T-helper 2 cell (primary cell): ENCODE results near the gene ALOX5.
"Not testable (repeated sequence)": the region's sequence is repeated elsewhere in the genome, so short reads cannot be mapped to it uniquely, and the experiment has no call there.

ENCODE experiments used
- DNase-seq, 5 experiments: peaks; one replicate each; pipeline versions ENCODE4 v3.0.0 to v3.0.0-alpha.2; 2012 to 2022
- total RNA-seq, 2 donors: gene quantifications; one replicate each; lab custom pipeline; 2026; lab: John Stamatoyannopoulos, UW

The ALOX5 gene
- total RNA-seq, result 2.5 to 4.1 reads per million in 2 donors

DNA sequence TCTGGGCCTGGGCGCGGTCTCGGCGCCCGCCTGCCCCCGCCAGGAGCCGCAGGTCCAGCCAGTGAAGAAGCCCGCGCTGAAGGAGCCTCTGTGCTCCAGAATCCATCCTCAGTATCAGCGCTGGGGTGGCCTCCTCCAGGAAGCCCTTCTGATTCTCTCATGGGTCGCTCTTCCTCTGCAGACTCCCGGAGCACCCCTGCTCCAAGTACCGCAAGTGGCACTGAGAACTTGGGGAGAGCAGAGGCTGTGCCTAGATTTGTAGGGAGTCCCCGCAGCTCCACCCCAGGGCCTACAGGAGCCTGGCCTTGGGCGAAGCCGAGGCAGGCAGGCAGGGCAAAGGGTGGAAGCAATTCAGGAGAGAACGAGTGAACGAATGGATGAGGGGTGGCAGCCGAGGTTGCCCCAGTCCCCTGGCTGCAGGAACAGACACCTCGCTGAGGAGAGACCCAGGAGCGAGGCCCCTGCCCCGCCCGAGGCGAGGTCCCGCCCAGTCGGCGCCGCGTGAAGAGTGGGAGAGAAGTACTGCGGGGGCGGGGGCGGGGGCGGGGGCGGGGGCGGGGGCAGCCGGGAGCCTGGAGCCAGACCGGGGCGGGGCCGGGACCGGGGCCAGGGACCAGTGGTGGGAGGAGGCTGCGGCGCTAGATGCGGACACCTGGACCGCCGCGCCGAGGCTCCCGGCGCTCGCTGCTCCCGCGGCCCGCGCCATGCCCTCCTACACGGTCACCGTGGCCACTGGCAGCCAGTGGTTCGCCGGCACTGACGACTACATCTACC lies at the start of gene ALOX5:
Gene ALOX5 (plus strand): TSS at position 641 of the 774 bp plus-strand sequence. CDS start 64 bp downstream, at position 705.
- DNase-seq, result peak in 1 of 5 experiments; percentile 18

DNA sequence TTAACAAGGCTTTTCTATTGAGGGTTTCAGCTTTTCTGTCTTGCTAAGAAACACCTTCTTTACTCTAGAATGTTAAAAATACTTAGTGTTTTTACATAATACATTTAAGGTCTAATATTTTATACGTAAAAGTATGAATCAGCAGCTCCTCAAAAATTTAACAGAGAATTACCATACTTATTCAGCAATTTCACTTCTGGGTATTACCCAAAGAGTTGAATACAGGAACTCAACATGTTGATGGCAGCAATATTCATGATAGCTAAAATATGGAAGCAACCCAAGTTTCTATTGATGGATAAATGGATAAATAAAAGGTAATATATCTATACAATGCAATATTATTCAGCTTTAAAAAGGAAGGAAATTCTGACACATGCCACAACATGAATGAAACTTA lies 48.9 kb upstream of the ALOX5 start:
- DNase-seq, result no peak

DNA sequence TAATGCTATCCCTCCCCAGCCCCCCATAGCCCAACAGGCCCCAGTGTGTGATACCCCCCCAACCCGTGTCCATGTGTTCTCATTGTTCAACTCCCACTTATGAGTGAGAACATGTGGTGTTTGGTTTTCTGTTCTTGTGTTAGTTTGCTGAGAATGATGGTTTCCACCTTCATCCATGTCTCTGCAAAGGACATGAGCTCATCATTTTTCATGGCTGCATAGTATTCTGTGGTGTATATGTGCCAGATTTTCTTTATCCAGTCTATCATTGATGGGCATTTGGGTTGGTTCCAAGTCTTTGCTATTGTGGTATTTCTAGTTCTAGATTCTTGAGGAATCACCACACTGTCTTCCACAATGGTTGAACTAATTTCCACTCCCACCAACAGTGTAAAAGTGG lies 47.2 kb upstream of the ALOX5 start:
- DNase-seq, result not testable (repeated sequence)

DNA sequence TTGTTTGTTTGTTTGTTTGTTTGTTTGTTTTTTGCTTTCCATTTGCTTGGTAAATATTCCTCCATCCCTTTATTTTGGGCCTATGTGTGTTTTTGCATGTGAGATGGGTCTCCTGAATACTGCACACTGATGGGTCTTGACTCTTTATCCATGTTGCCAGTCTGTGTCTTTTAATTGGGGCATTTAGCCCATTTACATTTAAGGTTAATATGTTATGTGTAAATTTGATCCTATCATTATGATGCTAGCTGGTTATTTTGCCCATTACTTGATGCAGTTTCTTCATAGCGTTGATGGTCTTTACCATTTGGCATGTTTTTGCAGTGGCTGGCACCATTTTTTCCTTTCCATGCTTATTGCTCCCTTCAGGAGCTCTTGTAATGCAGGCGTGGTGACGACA lies 42.2 kb upstream of the ALOX5 start:
- not testable (repeated sequence) for DNase-seq

DNA sequence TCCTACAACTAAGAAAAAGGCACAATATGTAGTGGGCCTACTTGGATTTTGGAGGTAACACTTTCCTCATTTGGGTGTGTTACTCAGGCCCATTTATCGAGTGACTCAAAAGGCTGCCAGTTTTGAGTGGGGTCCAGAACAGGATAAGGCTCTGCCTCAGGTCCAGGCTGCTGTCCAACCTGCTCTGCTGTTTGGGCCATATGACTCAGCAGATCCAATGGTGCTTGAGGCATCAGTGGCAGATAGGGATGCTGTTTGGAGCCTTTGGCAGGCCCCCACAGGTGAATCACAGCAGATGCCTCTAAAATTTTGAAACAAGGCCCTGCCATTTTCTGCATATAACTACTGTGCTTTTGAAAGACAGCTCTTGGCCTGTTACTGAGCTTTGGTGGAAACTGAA lies 34.1 kb upstream of the ALOX5 start:
- no peak for DNase-seq

DNA sequence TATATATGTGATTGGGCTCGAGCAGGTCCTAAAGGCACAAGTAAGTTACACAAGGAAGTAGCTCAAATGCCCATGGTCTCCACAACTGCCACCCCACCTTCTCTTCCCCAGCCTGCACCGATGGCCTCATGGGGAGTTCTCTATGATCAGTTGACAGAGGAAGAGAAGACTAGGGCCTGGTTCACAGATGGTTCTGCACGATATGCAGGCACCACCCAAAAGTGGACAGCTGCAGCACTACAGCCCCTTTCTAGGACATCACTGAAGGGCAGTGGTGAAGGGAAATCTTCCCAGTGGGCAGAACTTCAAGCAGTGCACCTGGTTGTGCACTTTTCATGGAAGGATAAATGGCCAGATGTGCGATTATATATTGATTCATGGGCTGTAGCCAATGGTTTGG lies 33.6 kb upstream of the ALOX5 start:
- DNase-seq, result not testable (repeated sequence)

DNA sequence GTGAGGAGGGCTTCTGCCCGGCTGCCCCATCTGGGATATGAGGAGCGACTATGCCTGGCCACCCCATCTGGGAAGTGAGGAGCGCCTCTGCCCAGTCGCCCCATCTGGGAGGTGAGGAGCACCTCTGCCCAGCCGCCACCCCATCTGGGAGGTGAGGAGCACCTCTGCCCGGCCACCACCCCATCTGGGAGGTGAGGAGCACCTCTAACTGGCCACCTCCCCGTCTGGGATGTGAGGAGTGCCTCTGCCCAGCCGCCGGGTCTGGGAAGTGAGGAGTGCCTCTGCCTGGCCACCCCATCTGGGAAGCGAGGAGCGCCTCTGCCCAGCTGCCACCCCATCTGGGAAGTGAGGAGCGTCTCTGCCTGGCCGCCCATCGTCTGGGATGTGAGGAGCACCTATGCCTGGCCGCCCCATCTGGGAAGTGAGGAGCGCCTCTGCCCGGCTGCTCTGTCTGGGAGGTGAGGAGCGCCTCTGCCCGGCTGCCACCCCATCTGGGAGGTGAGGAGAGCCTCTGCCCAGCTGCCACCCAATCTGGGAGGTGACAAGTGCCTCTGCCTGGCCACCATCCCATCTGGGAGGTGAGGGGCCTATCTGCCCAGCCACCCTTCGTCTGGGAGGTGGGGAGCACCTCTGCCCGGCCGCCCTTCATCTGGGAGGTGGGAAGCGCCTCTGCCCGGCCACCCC lies 27.2 kb upstream of the ALOX5 start:
- not testable (repeated sequence) for DNase-seq

DNA sequence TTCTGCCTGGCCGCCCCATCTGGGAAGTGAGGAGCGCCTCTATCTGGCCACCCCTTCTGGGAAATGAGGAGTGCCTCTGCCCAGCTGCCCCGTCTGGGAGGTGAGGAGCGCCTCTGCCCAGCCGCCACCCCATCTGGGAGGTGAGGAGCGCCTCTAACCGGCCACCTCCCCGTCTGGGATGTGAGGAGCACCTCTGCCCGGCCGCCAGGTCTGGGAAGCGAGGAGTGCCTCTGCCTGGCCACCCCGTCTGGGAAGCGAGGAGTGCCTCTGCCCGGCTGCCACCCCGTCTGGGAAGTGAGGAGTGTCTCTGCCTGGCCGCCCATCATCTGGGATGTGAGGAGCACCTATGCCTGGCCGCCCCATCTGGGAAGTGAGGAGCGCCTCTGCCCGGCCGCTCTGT lies 26.6 kb upstream of the ALOX5 start:
- not testable (repeated sequence) for DNase-seq

DNA sequence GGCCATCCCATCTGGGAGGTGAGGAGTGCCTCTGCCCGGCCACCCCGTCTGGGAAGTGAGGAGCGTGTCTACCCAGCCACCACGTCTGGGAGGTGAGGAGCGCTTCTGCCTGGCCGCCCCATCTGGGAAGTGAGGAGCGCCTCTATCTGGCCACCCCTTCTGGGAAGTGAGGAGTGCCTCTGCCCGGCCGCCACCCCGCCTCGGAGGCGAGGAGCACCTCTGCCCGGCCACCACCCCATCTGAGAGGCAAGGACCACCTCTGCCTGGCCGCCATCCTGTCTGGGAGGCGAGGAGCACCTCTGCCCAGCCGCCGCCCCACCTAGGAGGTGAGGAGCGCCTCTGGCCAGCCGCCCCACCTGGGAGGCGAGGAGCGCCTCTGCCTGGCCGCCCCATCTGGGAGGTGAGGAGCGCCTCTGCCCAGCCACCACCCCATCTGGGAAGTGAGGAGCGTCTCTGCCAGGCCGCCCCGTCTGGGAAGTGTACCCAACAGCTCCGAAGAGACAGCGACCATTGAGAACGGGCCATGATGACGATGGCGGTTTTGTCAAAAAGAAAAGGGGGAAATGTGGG lies 25.7 kb upstream of the ALOX5 start:
- DNase-seq, result not testable (repeated sequence)

DNA sequence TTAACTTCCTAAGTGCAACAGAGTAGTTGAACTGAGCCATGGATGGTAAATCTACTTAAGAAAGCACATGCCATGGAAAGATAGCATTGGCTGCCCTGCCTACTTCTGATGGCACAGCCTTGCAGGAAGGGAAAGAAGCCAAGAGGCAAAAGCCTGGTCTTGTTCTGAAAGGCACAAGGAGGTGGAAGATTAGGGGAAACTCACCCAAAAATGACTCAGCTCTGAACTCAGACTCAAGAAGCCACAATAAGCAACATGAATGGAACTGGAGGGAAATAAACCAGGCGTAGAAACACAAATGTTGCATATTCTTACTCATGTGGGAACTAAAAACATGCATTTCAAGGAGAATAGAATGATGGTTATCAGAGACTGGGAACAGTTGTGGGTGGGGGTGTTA lies 20.8 kb upstream of the ALOX5 start:
- DNase-seq, result no peak

DNA sequence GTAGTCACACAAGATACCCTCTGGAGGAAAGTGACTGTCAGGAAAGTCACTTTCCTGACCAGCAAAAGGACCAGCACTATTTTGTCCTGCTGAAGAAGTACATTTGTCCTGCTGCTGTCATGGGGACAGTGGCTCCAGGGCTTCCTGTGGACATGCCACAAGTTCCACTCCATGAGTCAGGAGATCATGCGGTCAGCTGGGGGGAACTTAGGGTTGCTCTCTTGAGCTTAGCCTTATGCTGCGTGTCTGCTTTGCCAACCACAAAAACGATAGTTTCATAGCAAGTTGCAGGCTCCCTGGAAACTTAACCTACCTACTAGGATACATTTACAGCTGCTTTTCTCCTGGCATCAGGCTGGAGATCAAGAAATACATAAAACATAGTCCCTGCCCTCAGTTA lies 19.8 kb upstream of the ALOX5 start:
- DNase-seq, result no peak

DNA sequence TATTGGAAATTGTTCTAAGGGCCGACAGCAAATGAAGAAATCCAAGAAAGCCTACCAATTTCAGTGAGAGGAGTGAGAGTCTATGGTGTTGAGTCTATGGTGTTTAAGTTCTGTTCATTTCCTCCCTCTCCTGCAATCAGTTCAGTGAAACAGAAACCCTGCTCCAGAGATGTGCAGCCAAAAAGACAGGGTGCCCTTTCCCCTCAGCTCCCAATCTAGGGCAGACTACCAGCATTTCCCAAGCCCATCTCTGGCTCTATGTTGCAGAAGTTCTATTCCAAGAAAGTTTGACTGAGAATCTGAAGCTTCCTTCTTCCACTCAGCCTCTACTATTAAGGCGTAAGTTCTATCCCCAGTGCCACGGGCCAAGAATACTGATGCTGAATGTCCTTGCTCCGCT lies 18.5 kb upstream of the ALOX5 start:
- DNase-seq, result no peak

DNA sequence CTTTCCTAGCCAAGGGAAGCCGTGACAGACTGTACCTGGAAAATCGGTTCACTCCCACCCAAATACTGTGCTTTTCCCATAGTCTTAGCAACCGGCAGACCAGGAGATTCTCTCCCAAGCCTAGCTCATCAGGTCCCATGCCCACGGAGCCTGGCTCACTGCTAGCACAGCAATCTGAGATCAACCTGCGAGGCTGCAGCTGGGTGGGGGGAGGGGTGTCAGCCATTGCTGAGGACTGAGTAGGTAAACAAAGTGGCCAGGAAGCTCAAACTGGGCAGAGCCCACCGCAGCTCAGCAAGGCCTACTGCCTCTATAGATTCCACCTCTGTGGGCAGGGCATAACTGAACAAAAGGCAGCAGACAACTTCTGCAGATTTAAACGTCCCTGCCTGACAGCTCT lies 15.1 kb upstream of the ALOX5 start:
- DNase-seq, result not testable (repeated sequence)

DNA sequence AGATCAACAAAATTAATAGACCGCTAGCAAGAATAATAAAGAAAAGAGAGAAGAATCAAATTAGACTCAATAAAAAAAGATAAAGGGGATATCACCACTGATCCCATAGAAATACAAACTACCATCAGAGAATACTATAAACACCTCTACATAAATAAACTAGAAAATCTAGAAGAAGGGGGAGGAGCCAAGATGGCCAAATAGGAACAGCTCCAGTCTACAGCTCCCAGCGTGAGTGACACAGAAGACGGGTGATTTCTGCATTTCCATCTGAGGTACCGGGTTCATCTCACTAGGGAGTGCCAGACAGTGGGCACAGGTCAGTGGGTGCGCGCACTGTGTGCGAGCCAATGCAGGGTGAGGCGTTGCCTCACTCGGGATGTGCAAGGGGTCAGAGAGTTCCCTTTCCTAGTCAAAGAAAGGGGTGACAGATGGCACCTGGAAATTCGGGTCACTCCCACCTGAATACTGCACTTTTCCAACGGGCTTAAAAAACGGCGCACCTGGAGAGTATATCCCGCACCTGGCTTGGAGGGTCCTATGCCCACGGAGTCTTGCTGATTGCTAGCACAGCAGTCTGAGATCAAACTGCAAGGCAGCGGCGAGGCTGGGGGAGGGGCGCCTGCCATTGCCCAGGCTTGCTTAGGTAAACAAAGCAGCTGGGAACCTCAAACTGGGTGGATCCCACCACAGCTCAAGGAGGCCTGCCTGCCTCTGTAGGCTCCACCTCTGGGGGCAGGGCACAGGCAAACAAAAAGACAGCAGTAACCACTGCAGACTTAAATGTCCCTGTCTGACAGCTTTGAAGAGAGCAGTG lies 11.8 kb upstream of the ALOX5 start:
- DNase-seq, result peak in 1 of 5 experiments; percentile 40

DNA sequence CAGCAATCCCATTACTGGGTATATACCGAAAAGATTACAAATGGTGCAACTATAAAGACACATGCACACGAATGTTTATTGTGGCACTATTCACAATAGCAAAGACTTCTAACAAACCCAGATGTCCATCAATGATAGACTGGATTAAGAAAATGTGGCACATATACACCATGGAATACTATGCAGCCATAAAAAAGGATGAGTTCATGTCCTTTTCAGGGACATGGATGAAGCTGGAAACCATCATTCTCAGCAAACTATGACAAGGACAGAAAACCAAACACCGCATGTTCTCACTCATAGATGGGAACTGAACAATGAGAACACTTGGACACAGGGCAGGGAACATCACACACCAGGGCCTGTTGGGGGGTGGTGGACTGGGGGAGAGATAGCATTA lies 6.4 kb upstream of the ALOX5 start:
- DNase-seq, result not testable (repeated sequence)

DNA sequence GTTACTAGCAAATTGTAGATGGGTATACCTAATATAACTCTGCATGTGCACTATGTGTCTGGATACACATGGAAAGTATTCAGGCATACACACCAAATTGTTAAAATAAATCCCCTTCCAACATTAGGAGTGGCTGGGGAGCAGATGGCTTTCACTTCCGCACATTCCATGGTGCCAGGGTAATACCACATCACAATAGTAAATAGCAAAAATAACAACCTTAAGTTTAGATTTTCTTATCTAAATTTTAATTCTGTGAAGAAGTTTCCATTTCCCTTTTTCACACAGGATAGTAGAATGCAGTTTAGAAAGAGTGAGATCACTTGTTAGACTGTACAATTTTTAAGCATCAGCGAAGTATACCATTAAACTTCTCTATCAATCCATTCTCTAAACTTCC lies 5.8 kb upstream of the ALOX5 start:
- no peak for DNase-seq

DNA sequence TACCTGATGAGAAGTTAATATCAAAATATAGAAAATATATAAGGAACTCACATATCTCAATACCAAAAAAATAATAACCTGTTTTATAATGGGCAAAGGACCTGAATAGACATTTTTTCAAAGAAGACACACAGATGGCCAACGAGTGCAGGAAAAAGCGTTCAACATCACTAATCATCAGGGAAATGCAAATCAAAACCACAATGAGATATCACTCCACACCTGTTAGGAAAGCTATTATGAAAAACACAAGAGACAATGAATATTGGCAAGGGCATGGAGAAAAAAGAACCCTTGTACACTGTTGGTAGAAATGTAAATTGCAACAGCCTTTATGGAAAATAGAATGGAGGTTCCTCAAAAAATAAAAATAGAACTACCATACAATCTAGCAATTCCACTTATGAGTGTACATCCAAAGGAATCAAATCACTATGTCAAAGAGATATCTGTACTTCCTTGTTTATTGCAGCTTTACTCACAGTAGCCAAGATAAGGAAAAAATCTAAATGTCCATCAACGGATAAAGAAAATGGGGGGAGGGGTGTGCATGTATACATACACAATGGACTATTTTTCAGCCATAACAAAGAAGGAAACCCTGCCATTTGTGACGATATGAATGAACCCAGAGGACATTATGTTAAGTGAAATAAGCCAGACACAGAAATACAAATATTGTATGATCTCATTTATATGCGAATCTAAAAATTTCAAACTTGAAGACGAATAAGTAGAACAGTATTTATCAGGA lies 3.6 kb upstream of the ALOX5 start:
- DNase-seq, result no peak

DNA sequence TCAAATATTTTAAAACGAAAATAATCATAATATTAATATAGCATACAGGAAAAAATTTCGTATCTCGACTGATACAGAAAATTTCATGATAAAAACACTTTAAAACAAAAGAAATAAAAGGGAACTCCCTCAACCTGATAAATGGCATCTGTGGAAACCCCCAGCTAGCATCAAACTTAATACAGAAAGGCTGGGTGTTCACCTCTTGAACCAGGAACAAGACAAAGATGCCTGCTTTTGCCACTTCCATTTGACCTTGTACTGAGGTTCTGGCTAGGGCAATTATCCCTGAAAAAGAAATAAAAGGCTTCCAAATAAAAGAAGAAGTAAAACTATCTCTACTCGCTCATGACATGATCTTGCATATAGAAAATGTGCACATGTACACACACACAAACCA lies 2.5 kb upstream of the ALOX5 start:
- DNase-seq, result no peak

DNA sequence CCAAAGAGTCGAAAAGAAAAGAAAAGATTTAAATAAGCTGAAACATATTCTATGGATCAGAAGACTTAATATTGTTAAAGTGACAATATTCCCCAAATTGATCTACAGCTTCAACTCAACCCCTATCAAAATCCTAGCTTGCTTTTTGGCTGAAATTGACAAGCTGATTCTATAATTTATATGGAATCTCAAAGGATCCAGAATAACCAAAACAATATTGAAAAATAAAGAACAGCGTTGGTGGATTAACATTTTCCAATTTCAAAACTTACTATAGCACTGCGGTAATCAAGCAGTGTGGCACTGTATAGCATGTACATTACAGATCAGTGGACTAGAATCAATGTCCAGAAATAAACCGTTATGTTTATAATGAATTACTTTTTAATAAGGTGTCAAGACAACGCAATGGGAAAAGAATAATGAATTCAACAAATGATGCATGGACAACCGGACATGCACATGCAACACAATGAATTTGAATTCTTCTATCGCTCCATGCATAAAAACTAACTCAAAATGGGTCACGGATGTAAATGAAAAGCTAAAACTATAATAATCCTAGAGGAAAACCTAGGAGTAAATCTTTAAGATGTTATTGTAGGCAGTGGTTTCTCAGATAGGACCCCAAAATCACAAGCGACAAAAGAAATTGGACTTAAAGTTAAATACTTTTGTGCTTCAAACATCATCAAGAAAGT lies 1.6 kb upstream of the ALOX5 start:
- DNase-seq, result no peak

DNA sequence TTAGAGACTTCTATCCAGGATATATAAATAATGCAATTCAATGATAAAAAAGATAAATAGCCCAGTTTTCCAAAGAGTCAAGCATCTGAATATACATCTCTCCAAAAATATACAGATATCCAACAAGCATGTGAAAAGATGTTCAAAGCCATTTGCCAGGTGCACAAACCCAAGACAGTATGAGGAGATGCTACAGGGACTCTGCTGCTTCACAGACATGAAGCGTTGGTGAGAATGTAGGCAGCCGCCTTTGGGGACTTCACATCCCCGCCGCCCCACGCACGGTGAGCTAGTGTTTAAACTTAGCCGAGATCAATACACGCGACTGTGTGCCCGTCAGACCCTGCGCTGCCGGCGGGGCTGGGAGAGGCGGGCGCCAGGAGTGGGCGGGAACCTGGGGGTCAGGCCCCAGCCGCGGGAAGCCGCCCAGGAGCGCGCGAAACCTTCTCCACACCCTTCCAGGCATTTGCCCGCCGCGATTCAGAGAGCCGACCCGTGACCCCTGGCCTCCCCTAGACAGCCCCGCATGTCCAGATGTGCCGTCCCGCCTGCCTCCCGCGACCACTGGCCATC lies 927 bp upstream of the ALOX5 start:
- peak in 2 of 5 experiments; percentile 6 to 14 for DNase-seq
